ENCODE data around the gene ASTN2.

Gene ASTN2

GRCh38 chr9:117145811-117146490 is 268.9 kb downstream of the ASTN2 start:
- no peak for DNase-seq (ENCODE audit: low spot score)
- no peak for TF ChIP-seq CTCF (IDR thresholded peaks at IDR 0.05)
- no peak overlapping the region for H3K4me3 ChIP-seq
- no peak overlapping the region for H3K27ac ChIP-seq

GRCh38 chr9:117145081-117145480 is 269.8 kb downstream of the ASTN2 start:
- no peak overlapping the region for H3K4me3 ChIP-seq
- H3K27ac ChIP-seq = no peak overlapping the region
- no peak for DNase-seq (ENCODE audit: low spot score)
- no peak for TF ChIP-seq CTCF (IDR thresholded peaks at IDR 0.05)

- DNase-seq (ENCODE audit: low spot score) = no peak
- TF ChIP-seq CTCF (IDR thresholded peaks at IDR 0.05) = no peak
- Histone ChIP-seq H3K27ac (no peak overlapping the region), H3K4me3 (no peak overlapping the region)
Observed at GRCh38 chr9:117138231-117138630, 276.6 kb downstream of the ASTN2 start.

GRCh38 chr9:117136461-117136860 is 278.4 kb downstream of the ASTN2 start:
- no peak overlapping the region for H3K4me3 ChIP-seq
- H3K27ac ChIP-seq = no peak overlapping the region
- DNase-seq (ENCODE audit: low spot score) = no peak
- no peak for TF ChIP-seq CTCF (IDR thresholded peaks at IDR 0.05)

- Histone ChIP-seq H3K27ac (no peak overlapping the region), H3K4me3 (no peak overlapping the region)
- no peak for DNase-seq (ENCODE audit: low spot score)
- TF ChIP-seq CTCF (IDR thresholded peaks at IDR 0.05) = no peak
Observed at GRCh38 chr9:117135501-117136098, 279.3 kb downstream of the ASTN2 start.

- H3K4me3 ChIP-seq = no peak overlapping the region
- DNase-seq (ENCODE audit: low spot score) = no peak
- no peak overlapping the region for H3K27ac ChIP-seq
- TF ChIP-seq CTCF (IDR thresholded peaks at IDR 0.05) = no peak
Observed at GRCh38 chr9:117134826-117135500, 279.9 kb downstream of the ASTN2 start.

GRCh38 chr9:117126871-117127270 is 288.0 kb downstream of the ASTN2 start:
- no peak for DNase-seq (ENCODE audit: low spot score)
- Histone ChIP-seq H3K27ac (no peak overlapping the region), H3K4me3 (no peak overlapping the region)
- TF ChIP-seq CTCF (IDR thresholded peaks at IDR 0.05) = no peak
